K562 (cell line): Measurements from ENCODE around the gene ECSIT. TPM values are rescaled to one million over a fixed set of nuclear protein-coding genes. Genes with fewer than 3 reads are reported as not detected.

ENCODE experiments used
- ARID3B ChIP-seq: fragments of 250-450 bp; sonication (Bioruptor Pico); IDR thresholded peaks from 2 replicates; pipeline ENCODE4 v1.4.0; 2020; ENCODE audit warnings: borderline replicate concordance
- BCL6 ChIP-seq: fragments of 250-450 bp; sonication (Bioruptor Pico); IDR thresholded peaks from 2 replicates; pipeline ENCODE4 v1.4.0; 2020
- DDX20 ChIP-seq: fragments of 450-650 bp; IDR thresholded peaks from 2 replicates; pipeline ENCODE4 v1.6.1; 2016; ENCODE audit warnings: missing genetic modification characterization, low read depth, mild to moderate bottlenecking, missing compliant biosample characterization, moderate library complexity
- ELK1 ChIP-seq: sonication (generic); formaldehyde crosslinking; IDR thresholded peaks from 2 replicates; pipeline ENCODE4 v1.8.1; 2022; ENCODE audit warnings: missing genetic modification reagents
- EP400 ChIP-seq: fragments of 450-650 bp; IDR thresholded peaks from 2 replicates; pipeline ENCODE4 v1.6.1; 2017; ENCODE audit warnings: antibody characterized with exemption, mild to moderate bottlenecking, moderate library complexity
- ERF ChIP-seq: fragments of 450-650 bp; formaldehyde crosslinking; IDR thresholded peaks from 2 replicates; pipeline ENCODE4 v1.4.0; 2020; ENCODE audit warnings: mild to moderate bottlenecking, mixed read lengths
- GMEB1 ChIP-seq: fragments of 250-450 bp; sonication (Bioruptor Pico); IDR thresholded peaks from 2 replicates; pipeline ENCODE4 v1.4.0; 2020; ENCODE audit warnings: mild to moderate bottlenecking
- GTF2F1 ChIP-seq: IDR thresholded peaks from 2 replicates; pipeline ENCODE4 v1.6.1; 2011; ENCODE audit warnings: low read depth, low read length, improper control_type of control experiment
- HES1 ChIP-seq: fragments of 450-650 bp; IDR thresholded peaks from 2 replicates; pipeline ENCODE4 v1.6.1; 2016; ENCODE audit warnings: low read depth, mild to moderate bottlenecking, moderate library complexity
- MCM2 ChIP-seq: fragments of 450-650 bp; IDR thresholded peaks from 2 replicates; pipeline ENCODE4 v1.6.1; 2017; ENCODE audit warnings: low read depth, mild to moderate bottlenecking
- NR2C2 ChIP-seq, 2 experiments: fragments of 200-800 bp in 1 of 2; sonication (Bioruptor generic) in 1 of 2; sonication (generic) in 1 of 2; formaldehyde crosslinking in 1 of 2; IDR thresholded peaks; 2 replicates each; pipeline versions ENCODE4 v1.6.1 to v1.8.0; 2016 to 2022; ENCODE audit warnings: mild to moderate bottlenecking in 1 of 2, missing compliant biosample characterization in 1 of 2, missing genetic modification characterization in 1 of 2, missing genetic modification reagents in 1 of 2
- SIX5 ChIP-seq, 2 experiments: IDR thresholded peaks; 2 replicates each; pipeline ENCODE4 v1.6.1; 2011; ENCODE audit warnings: low read length in 2 of 2, borderline replicate concordance in 1 of 2, low read depth in 1 of 2, mild to moderate bottlenecking in 1 of 2, moderate library complexity in 1 of 2; ENCODE audit not compliant: insufficient read depth in 1 of 2
- SLC30A9 ChIP-seq: fragments of 250-450 bp; sonication (Bioruptor Pico); IDR thresholded peaks from 2 replicates; pipeline ENCODE4 v1.8.0; 2022; ENCODE audit warnings: mild to moderate bottlenecking, moderate library complexity
- SMARCC2 ChIP-seq: fragments of 450-650 bp; IDR thresholded peaks from 2 replicates; pipeline ENCODE4 v1.6.1; 2017; ENCODE audit warnings: antibody characterized with exemption, moderate library complexity, mild to moderate bottlenecking, low read depth
- SOX6 ChIP-seq: fragments of 450-650 bp; IDR thresholded peaks from 2 replicates; pipeline ENCODE4 v1.6.1; 2014; ENCODE audit warnings: mild to moderate bottlenecking
- SREBF1 ChIP-seq: fragments of 150-350 bp; IDR thresholded peaks from 2 replicates; pipeline ENCODE4 v1.6.1; 2014; ENCODE audit warnings: antibody characterized with exemption, low read depth, low read length, borderline replicate concordance
- TAL1 ChIP-seq: fragments of 450-650 bp; IDR thresholded peaks from 2 replicates; pipeline ENCODE4 v1.6.1; 2016; ENCODE audit warnings: mild to moderate bottlenecking
- TEAD2 ChIP-seq: fragments of 450-650 bp; IDR thresholded peaks from 2 replicates; pipeline ENCODE4 v1.6.1; 2016; ENCODE audit warnings: missing genetic modification characterization, control low read depth, missing compliant biosample characterization
- ZC3H11A ChIP-seq: IDR thresholded peaks from 2 replicates; pipeline ENCODE4 v1.6.1; 2012; ENCODE audit warnings: low read depth, low read length, improper control_type of control experiment
- ZFP1 ChIP-seq: fragments of 450-650 bp; formaldehyde crosslinking; IDR thresholded peaks from 2 replicates; pipeline ENCODE4 v1.4.0; 2020; ENCODE audit warnings: mild to moderate bottlenecking, mixed read lengths
- ZNF830 ChIP-seq: fragments of 250-450 bp; sonication (Bioruptor Pico); IDR thresholded peaks from 2 replicates; pipeline ENCODE4 v1.5.0; 2021; ENCODE audit warnings: mild to moderate bottlenecking
- polyA plus RNA-seq, 8 experiments: library from polyadenylated mRNA; depleted of rRNA in 4 of 8; stranded (reverse) in 5 of 8; unstranded in 3 of 8; fragments of >200 nt; fragmentation: Nextera tagmentation in 2 of 8; fragmentation: Illumina TruSeq in 1 of 8; extraction: Ambion mirVana in 2 of 8; extraction: Trizol in 1 of 8; gene quantifications; 2 replicates each; pipeline versions ENCODE4 v1.2.1 to v1.2.3, GENCODE V29; 2011 to 2014; ENCODE audit warnings: inconsistent platforms in 1 of 8, missing spikeins in 1 of 8
- total RNA-seq, 7 experiments: library from RNA; depleted of rRNA in 6 of 7; stranded (reverse); fragments of >200 nt in 6 of 7; fragmentation: Illumina TruSeq in 2 of 7; extraction: Trizol in 2 of 7; gene quantifications; 2 replicates each; pipeline versions ENCODE4 v1.2.1 to v1.2.3, GENCODE V29; 2011 to 2021; ENCODE audit warnings: low replicate concordance in 1 of 7

ECSIT gene
- total and polyA plus RNA-seq, 9 of the 15 experiments (the other 6 are each of a cell fraction or from before 2014, with no cell fraction given): 1.1 to 82.5 (median 43.9) TPM

GRCh38 chr19:11560404-11561051 lies 31.6 kb upstream of the ECSIT start (continued):
- TF ChIP-seq NR2C2 (CRISPR knock-in tag; IDR thresholded peaks at IDR 0.05) (no peak), NR2C2 (tag; IDR thresholded peaks at IDR 0.05) (no peak), GMEB1 (CRISPR knock-in tag) (no peak), BCL6 (no peak), SLC30A9 (CRISPR knock-in tag) (no peak), SOX6 (peak; percentile 84), TEAD2 (no peak), MCM2 (no peak), ZNF830 (no peak), ERF (CRISPR knock-in tag) (no peak), ELK1 (no peak), SMARCC2 (peak; percentile 65; the same call in 1 of the 2 replicates), ARID3B (CRISPR knock-in tag) (no peak), SIX5 (IDR thresholded peaks at IDR 0.05; ENCODE audit: borderline replicate concordance in 1 of 2, insufficient read depth in 1 of 2, low read depth in 1 of 2, low read length in 2 of 2) (no peak), SREBF1 (no peak), EP400 (peak; percentile 66), GTF2F1 (no peak), ZC3H11A (no peak), DDX20 (tag) (no peak), TAL1 (peak; percentile 97), ZFP1 (CRISPR knock-in tag) (no peak), HES1 (no peak)
